ENCODE results near the gene PREPL. TPM values are rescaled to one million over a fixed set of nuclear protein-coding genes. Genes with fewer than 3 reads are reported as not detected.
A peak's percentile ranks its signal among the peaks of the same experiment; 100 is the strongest.

The PREPL gene
- total RNA-seq, 1 experiment from 2014 or later: 47.6 TPM

DNA sequence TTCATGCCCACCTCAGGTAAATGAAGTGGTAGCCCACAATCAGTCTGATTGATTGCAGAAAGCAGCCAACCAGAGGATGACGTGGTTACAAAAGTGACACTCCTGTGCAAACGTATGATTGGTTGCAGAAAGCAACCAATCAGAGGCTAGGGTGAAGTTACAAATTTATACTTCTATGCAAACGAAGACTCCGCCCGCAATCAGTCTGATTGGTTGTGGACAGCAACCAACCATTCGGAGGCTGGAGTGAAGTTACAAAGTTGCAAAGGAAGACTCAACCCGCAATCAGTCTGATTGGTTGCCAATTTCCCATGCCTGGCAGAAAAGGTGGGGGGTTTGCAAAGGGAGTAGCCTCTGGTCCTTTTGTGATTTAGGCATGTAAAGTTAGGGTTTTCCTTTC is 90.0 kb downstream of the PREPL start:
- H3K27me3 ChIP-seq (replicated peaks; ENCODE audit: insufficient read depth, low read depth, low read length, poor library complexity): no peaks in the 10 kb centered on the region
- POLR2A ChIA-PET (ENCODE audit: low non-redundant PET): no interaction called here
- no peak overlapping the region for H3K4me3 ChIP-seq (ENCODE audit: low read depth, low read length, poor library complexity, severe bottlenecking)
- no peak overlapping the region for H3K27ac ChIP-seq (ENCODE audit: low read depth, low read length, poor library complexity, severe bottlenecking)
- no peaks in the 10 kb centered on the region for H3K9me3 ChIP-seq (ENCODE audit: low read depth, low read length, poor library complexity, severe bottlenecking)
- peaks cover 8% of the 10 kb centered on the region for H3K4me1 ChIP-seq (ENCODE audit: insufficient read depth, low read length, poor library complexity, severe bottlenecking)
- H3K36me3 ChIP-seq (ENCODE audit: insufficient read depth, low read length, poor library complexity, severe bottlenecking): no peaks in the 10 kb centered on the region
- no TSS peak for BruUV-seq (replicated peaks)
- no peak for DNase-seq (ENCODE audit: low spot score)
- CTCF ChIA-PET: no interaction called here
- no peak for TF ChIP-seq EZH2 (IDR thresholded peaks at IDR 0.05; ENCODE audit: borderline replicate concordance, low read depth, low read length, poor library complexity, severe bottlenecking)
- TF ChIP-seq, protein P1, sequence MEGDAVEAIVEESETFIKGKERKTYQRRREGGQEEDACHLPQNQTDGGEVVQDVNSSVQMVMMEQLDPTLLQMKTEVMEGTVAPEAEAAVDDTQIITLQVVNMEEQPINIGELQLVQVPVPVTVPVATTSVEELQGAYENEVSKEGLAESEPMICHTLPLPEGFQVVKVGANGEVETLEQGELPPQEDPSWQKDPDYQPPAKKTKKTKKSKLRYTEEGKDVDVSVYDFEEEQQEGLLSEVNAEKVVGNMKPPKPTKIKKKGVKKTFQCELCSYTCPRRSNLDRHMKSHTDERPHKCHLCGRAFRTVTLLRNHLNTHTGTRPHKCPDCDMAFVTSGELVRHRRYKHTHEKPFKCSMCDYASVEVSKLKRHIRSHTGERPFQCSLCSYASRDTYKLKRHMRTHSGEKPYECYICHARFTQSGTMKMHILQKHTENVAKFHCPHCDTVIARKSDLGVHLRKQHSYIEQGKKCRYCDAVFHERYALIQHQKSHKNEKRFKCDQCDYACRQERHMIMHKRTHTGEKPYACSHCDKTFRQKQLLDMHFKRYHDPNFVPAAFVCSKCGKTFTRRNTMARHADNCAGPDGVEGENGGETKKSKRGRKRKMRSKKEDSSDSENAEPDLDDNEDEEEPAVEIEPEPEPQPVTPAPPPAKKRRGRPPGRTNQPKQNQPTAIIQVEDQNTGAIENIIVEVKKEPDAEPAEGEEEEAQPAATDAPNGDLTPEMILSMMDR (conservative IDR thresholded peaks at IDR 0.05; ENCODE audit: low read depth, low read length): no peak
- intact Hi-C loops (cut with micrococcal nuclease; ENCODE audit: unreplicated experiment): no loop called here

DNA sequence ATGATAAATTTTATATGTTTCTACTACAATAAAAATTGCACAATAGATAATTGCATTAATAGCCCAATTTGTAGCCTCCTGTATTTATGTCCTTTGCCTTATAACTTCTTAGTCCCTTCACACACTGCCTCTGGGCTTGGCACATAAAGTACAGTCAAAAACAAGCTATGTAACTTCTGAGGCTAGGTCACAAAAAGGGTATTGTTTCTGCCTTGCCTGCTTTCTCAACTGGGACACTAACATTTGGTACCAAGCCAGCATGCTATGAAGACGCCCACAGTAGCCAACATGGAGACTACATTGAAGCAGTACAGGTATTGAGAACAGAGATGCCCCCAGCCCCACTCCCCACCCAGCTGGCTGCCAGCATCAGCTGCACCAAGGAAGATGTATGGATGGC is 91.5 kb downstream of the PREPL start:
- H3K4me3 ChIP-seq (ENCODE audit: low read depth, low read length, poor library complexity, severe bottlenecking): no peak overlapping the region
- no peaks in the 10 kb centered on the region for H3K36me3 ChIP-seq (ENCODE audit: insufficient read depth, low read length, poor library complexity, severe bottlenecking)
- ChIA-PET CTCF (no interaction called here), POLR2A (ENCODE audit: low non-redundant PET) (no interaction called here)
- TF ChIP-seq EZH2 (IDR thresholded peaks at IDR 0.05; ENCODE audit: borderline replicate concordance, low read depth, low read length, poor library complexity, severe bottlenecking): no peak
- TF ChIP-seq, protein P1 (conservative IDR thresholded peaks at IDR 0.05; ENCODE audit: low read depth, low read length): no peak
- no peaks in the 10 kb centered on the region for H3K9me3 ChIP-seq (ENCODE audit: low read depth, low read length, poor library complexity, severe bottlenecking)
- H3K27ac ChIP-seq (ENCODE audit: low read depth, low read length, poor library complexity, severe bottlenecking): no peak overlapping the region
- DNase-seq (ENCODE audit: low spot score): no peak
- H3K27me3 ChIP-seq (replicated peaks; ENCODE audit: insufficient read depth, low read depth, low read length, poor library complexity): no peaks in the 10 kb centered on the region
- BruUV-seq (replicated peaks): no TSS peak
- peaks cover 8% of the 10 kb centered on the region for H3K4me1 ChIP-seq (ENCODE audit: insufficient read depth, low read length, poor library complexity, severe bottlenecking)
- intact Hi-C loops (cut with micrococcal nuclease; ENCODE audit: unreplicated experiment): no loop called here

DNA sequence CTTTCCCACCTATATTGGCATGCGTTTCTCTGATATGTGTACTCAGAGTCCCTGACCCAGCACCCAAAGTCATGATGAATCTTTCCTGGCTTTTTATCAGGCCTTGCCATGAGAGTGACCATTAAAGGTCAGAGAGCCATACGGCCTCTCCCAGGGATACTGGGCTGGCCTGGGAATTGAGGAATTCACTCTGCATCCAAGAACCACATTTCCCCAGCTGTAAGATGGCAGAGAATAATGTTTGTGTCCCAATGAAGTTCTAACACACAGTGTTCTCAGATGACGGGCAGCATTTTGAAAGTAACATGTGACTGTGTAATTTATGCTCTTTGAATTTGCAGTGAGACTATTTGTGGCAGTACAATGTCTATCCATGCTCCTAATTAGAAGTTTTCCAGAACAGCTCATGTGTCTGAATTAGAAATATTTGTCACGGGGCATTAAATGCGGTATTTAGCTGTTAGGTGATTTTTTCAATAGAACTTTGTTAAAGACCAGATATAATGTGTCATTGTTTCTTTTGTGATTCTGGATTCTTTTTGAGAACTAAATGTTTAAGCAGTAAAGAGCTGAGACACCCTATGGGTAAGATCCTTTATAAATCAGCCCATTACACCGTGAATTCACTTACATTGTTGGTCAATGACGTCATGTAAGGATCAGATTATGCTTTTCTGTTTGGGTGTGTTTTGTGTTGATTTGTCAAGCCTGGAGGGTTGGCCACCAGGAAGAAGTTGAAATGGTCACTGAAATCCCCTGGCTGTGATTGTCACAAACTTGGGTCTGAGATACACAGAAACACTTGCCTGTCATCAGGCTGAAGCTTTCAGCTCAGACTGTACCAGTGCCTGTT is 93.3 kb downstream of the PREPL start:
- Histone ChIP-seq H3K4me3 (ENCODE audit: low read depth, low read length, poor library complexity, severe bottlenecking) (no peak overlapping the region), H3K27me3 (replicated peaks; ENCODE audit: insufficient read depth, low read depth, low read length, poor library complexity) (no peaks in the 10 kb centered on the region), H3K36me3 (ENCODE audit: insufficient read depth, low read length, poor library complexity, severe bottlenecking) (no peaks in the 10 kb centered on the region), H3K9me3 (ENCODE audit: low read depth, low read length, poor library complexity, severe bottlenecking) (no peaks in the 10 kb centered on the region), H3K4me1 (ENCODE audit: insufficient read depth, low read length, poor library complexity, severe bottlenecking) (peaks cover 8% of the 10 kb centered on the region), H3K27ac (ENCODE audit: low read depth, low read length, poor library complexity, severe bottlenecking) (no peak overlapping the region)
- ChIA-PET POLR2A (ENCODE audit: low non-redundant PET) (no interaction called here), CTCF (interaction anchor here (0.6 to 0.7 kb wide), 2 partner anchors 38 to 273 kb away, joined by 4 to 7 read pairs; no protein-coding TSS in a partner anchor)
- peak; percentile 59 for DNase-seq (ENCODE audit: low spot score)
- BruUV-seq (replicated peaks): no TSS peak
- TF ChIP-seq EZH2 (IDR thresholded peaks at IDR 0.05; ENCODE audit: borderline replicate concordance, low read depth, low read length, poor library complexity, severe bottlenecking): no peak
- TF ChIP-seq, protein P1 (conservative IDR thresholded peaks at IDR 0.05; ENCODE audit: low read depth, low read length): no peak
- intact Hi-C loops (cut with micrococcal nuclease; ENCODE audit: unreplicated experiment): no loop called here

Other genes with a start within 250 kb of the PREPL start
- gene PPM1B, start 192.6 kb downstream of the PREPL start, total RNA-seq (2021): 43.5 and 43.7 TPM in 2 replicates
- gene SLC3A1, start 86.0 kb downstream of the PREPL start, total RNA-seq (2021): not detected in 2 replicates
- gene CAMKMT, start 453 bp upstream of the PREPL start, total RNA-seq (2021): 10.4 and 12.5 TPM in 2 replicates